Left lung (tissue), 10 donors: ENCODE results near the gene NCOA6. TPM values are rescaled to one million over a fixed set of nuclear protein-coding genes. Genes with fewer than 3 reads are reported as not detected.

ENCODE experiments used
- ATAC-seq: fragments of 200-7000 bp; cut with Tn5 transposase; one replicate; pipeline ENCODE4 v1.9.1; 2020; ENCODE audit warnings: moderate library complexity
- DNase-seq, 4 donors: peaks; one replicate each; pipeline ENCODE4 v3.0.0-alpha.2; 2013 to 2020
- H3K27ac ChIP-seq, 2 donors: fragments of 200-600 bp; sonication (generic) in 1 of 2; one replicate each; pipeline versions ENCODE4 v1.5.0 to v1.8.0; 2020 to 2021
- H3K27me3 ChIP-seq, 2 donors: fragments of 200-600 bp; sonication (generic) in 1 of 2; one replicate each; pipeline versions ENCODE4 v1.5.0 to v1.8.0; 2020 to 2021
- H3K36me3 ChIP-seq, 2 donors: fragments of 200-600 bp; sonication (generic) in 1 of 2; one replicate each; pipeline versions ENCODE4 v1.5.0 to v1.8.0; 2020 to 2021
- H3K4me1 ChIP-seq, 2 donors: fragments of 200-600 bp; one replicate each; pipeline ENCODE4 v1.8.0; 2021
- H3K4me3 ChIP-seq, 2 donors: fragments of 200-600 bp; sonication (generic) in 1 of 2; one replicate each; pipeline versions ENCODE4 v1.5.0 to v1.8.0; 2020 to 2021; ENCODE audit warnings: mild to moderate bottlenecking in 1 of 2
- H3K9me3 ChIP-seq, 2 donors: fragments of 200-600 bp; sonication (generic) in 1 of 2; one replicate each; pipeline versions ENCODE4 v1.5.0 to v1.8.0; 2020 to 2021
- intact Hi-C, 2 donors: fragments of 100-400 bp; cut with DNase I; formaldehyde crosslinking; loops; one replicate each; pipeline versions ENCODE4 v1.11.2 to v1.14.2; 2022
- polyA plus RNA-seq, 6 donors: library from polyadenylated mRNA; unstranded; fragments of 120-200 nt; gene quantifications; one replicate each; pipeline ENCODE4 v1.2.1, GENCODE V29; 2013; ENCODE audit not compliant: insufficient read length in 6 of 6
- total RNA-seq, 2 donors: library from RNA; stranded (reverse); fragmentation: NEBNext Ultra II Directional; extraction: Animal tissue kit (Norgen Biotek cat#: 25700); gene quantifications; one replicate each; pipeline ENCODE4 v1.2.1, GENCODE V29; 2021
- TF ChIP-seq, protein P1 (sequence below), 2 donors: fragments of 200-600 bp; sonication (generic) in 1 of 2; IDR thresholded peaks; one replicate each; pipeline versions ENCODE4 v1.5.0 to v1.8.0; 2021; ENCODE audit warnings: antibody characterized with exemption in 2 of 2
- donor health status: DM: no; HTN: yes; CAD: no.
- donor health status: DM: no; HTN: no; CAD: no.

Gene NCOA6
- total and polyA plus RNA-seq, 8 donors: 26.0 to 52.3 (median 45.0) TPM

DNA sequence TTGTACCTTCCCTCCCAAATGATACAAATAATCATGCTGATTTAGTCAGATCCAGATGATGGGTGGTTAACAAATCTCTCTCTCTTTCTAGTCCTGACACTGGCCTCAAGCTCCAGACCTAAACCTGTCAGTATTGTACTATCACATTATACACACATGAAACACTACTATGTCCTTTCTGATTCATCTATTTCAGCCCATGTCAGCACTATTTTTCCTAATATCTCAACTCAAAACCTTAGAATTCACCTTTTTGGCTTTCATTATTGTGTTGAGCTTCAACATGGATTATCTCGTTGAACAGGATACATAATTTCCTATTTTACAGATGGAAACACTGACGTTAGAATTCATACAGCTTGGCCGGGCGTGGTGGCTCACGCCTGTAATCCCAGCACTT is 152.0 kb downstream of the NCOA6 start:
- H3K27ac ChIP-seq: no peak overlapping the region
- H3K4me1 ChIP-seq: peaks cover 0 to 22% of the 10 kb centered on the region in 2 donors
- no peak for DNase-seq
- H3K4me3 ChIP-seq: no peak overlapping the region
- H3K36me3 ChIP-seq: no peaks in the 10 kb centered on the region
- no peaks in the 10 kb centered on the region for H3K27me3 ChIP-seq
- TF ChIP-seq, protein P1, sequence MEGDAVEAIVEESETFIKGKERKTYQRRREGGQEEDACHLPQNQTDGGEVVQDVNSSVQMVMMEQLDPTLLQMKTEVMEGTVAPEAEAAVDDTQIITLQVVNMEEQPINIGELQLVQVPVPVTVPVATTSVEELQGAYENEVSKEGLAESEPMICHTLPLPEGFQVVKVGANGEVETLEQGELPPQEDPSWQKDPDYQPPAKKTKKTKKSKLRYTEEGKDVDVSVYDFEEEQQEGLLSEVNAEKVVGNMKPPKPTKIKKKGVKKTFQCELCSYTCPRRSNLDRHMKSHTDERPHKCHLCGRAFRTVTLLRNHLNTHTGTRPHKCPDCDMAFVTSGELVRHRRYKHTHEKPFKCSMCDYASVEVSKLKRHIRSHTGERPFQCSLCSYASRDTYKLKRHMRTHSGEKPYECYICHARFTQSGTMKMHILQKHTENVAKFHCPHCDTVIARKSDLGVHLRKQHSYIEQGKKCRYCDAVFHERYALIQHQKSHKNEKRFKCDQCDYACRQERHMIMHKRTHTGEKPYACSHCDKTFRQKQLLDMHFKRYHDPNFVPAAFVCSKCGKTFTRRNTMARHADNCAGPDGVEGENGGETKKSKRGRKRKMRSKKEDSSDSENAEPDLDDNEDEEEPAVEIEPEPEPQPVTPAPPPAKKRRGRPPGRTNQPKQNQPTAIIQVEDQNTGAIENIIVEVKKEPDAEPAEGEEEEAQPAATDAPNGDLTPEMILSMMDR (IDR thresholded peaks at IDR 0.05): no peak
- intact Hi-C loops: no loop called here
- ATAC-seq: no peak
- no peaks in the 10 kb centered on the region for H3K9me3 ChIP-seq

- Histone ChIP-seq H3K4me3 (no peak overlapping the region), H3K9me3 (no peaks in the 10 kb centered on the region), H3K36me3 (no peaks in the 10 kb centered on the region), H3K27ac (no peak overlapping the region), H3K4me1 (no peaks in the 10 kb centered on the region), H3K27me3 (no peaks in the 10 kb centered on the region)
- DNase-seq (no peak), ATAC-seq (no peak)
- intact Hi-C loops: no loop called here
- TF ChIP-seq, protein P1 (IDR thresholded peaks at IDR 0.05): no peak
These were observed 156.4 kb downstream of the NCOA6 start for GRCh38 chr20:34669094-34669493.

Other genes starting within 250 kb of the NCOA6 start
- gene PIGU, start 148.6 kb downstream of the NCOA6 start, total RNA-seq: 10 to 100 TPM; 17.0 to 18.9 TPM
- 10 to 100 TPM; 29.4 to 38.6 (median 31.7) TPM for gene PIGU, start 148.6 kb downstream of the NCOA6 start, polyA plus RNA-seq
- gene TP53INP2, start 121.3 kb downstream of the NCOA6 start, total RNA-seq: 10 to 100 TPM; 13.2 to 41.5 TPM
- 1 to 10 TPM; 5.8 to 7.5 (median 6.6) TPM for gene TP53INP2, start 121.3 kb downstream of the NCOA6 start, polyA plus RNA-seq
- 10 to 100 TPM; 16.8 to 21.1 TPM for gene GGT7, start 47.2 kb upstream of the NCOA6 start, total RNA-seq
- gene GGT7, start 47.2 kb upstream of the NCOA6 start, polyA plus RNA-seq: 10 to 100 TPM; 29.6 to 38.8 (median 34.2) TPM
- 100 to 1,000 TPM; 108 to 152 TPM for gene ACSS2, start 51.0 kb upstream of the NCOA6 start, total RNA-seq
- 10 to 100 TPM; 50.4 to 63.3 (median 54.6) TPM for gene ACSS2, start 51.0 kb upstream of the NCOA6 start, polyA plus RNA-seq
- 10 to 100 TPM; 41.6 to 49.4 TPM for gene GSS, start 130.2 kb upstream of the NCOA6 start, total RNA-seq
- 10 to 100 TPM; 37.8 to 50.3 (median 41.0) TPM for gene GSS, start 130.2 kb upstream of the NCOA6 start, polyA plus RNA-seq
- gene MYH7B, start 130.2 kb upstream of the NCOA6 start, total RNA-seq: under 1 TPM; 0.34 to 0.41 TPM
- 1 to 10 TPM; 1.6 to 2.7 (median 2.1) TPM for gene MYH7B, start 130.2 kb upstream of the NCOA6 start, polyA plus RNA-seq